HG02759 (cell line): ENCODE data around the gene TMPRSS7.

Experiments used
- ATAC-seq: cut with Tn5 transposase; IDR thresholded peaks from one replicate; pipeline ENCODE4 v1.9.1; 2021; ENCODE audit warnings: mild to moderate bottlenecking, moderate library complexity; ENCODE audit not compliant: unreplicated experiment

TMPRSS7 gene

GRCh38 chr3:112124907-112125607 lies 90.5 kb downstream of the TMPRSS7 start:
- no peak for ATAC-seq

GRCh38 chr3:112126511-112126911 lies 92.0 kb downstream of the TMPRSS7 start:
- no peak for ATAC-seq

- ATAC-seq = no peak
These were observed 93.3 kb downstream of the TMPRSS7 start for GRCh38 chr3:112127522-112128494.

GRCh38 chr3:112128843-112129727 lies 94.5 kb downstream of the TMPRSS7 start:
- peak; percentile 45 for ATAC-seq

- no peak for ATAC-seq
These were observed 95.5 kb downstream of the TMPRSS7 start for GRCh38 chr3:112129925-112130637.

- no peak for ATAC-seq
These were observed 96.1 kb downstream of the TMPRSS7 start for GRCh38 chr3:112130638-112130993.
